ENCODE data around the gene LIMS2.

LIMS2 gene

GRCh38 chr2:127672341-127673224 lies 2.7 kb downstream of the LIMS2 start:
- Histone ChIP-seq H3K36me3 (no peaks in the 10 kb centered on the region), H3K9me3 (no peaks in the 10 kb centered on the region), H3K4me1 (no peaks in the 10 kb centered on the region), H3K27me3 (peaks cover 15% of the 10 kb centered on the region), H3K4me3 (ENCODE audit: low read depth, low read length) (no peak overlapping the region)
- TF ChIP-seq CTCF (IDR thresholded peaks at IDR 0.05; ENCODE audit: low read depth, low read length) = no peak
- DNase-seq = no peak

- peaks cover 15% of the 10 kb centered on the region for H3K27me3 ChIP-seq
- no peaks in the 10 kb centered on the region for H3K4me1 ChIP-seq
- TF ChIP-seq CTCF (IDR thresholded peaks at IDR 0.05; ENCODE audit: low read depth, low read length) = no peak
- H3K4me3 ChIP-seq (ENCODE audit: low read depth, low read length) = no peak overlapping the region
- DNase-seq = no peak
- H3K36me3 ChIP-seq = no peaks in the 10 kb centered on the region
- no peaks in the 10 kb centered on the region for H3K9me3 ChIP-seq
Observed at GRCh38 chr2:127671557-127672302, 3.6 kb downstream of the LIMS2 start.

GRCh38 chr2:127670957-127671290 lies 4.4 kb downstream of the LIMS2 start:
- Histone ChIP-seq H3K36me3 (no peaks in the 10 kb centered on the region), H3K4me1 (no peaks in the 10 kb centered on the region), H3K27me3 (peaks cover 14% of the 10 kb centered on the region), H3K4me3 (ENCODE audit: low read depth, low read length) (no peak overlapping the region), H3K9me3 (no peaks in the 10 kb centered on the region)
- no peak for DNase-seq
- no peak for TF ChIP-seq CTCF (IDR thresholded peaks at IDR 0.05; ENCODE audit: low read depth, low read length)

- H3K27me3 ChIP-seq = peaks cover 11% of the 10 kb centered on the region
- no peak for TF ChIP-seq CTCF (IDR thresholded peaks at IDR 0.05; ENCODE audit: low read depth, low read length)
- no peaks in the 10 kb centered on the region for H3K4me1 ChIP-seq
- DNase-seq = no peak
- no peaks in the 10 kb centered on the region for H3K9me3 ChIP-seq
- no peak overlapping the region for H3K4me3 ChIP-seq (ENCODE audit: low read depth, low read length)
- H3K36me3 ChIP-seq = no peaks in the 10 kb centered on the region
Observed at GRCh38 chr2:127670055-127670956, 5.0 kb downstream of the LIMS2 start.

GRCh38 chr2:127669056-127669455 lies 6.3 kb downstream of the LIMS2 start:
- Histone ChIP-seq H3K9me3 (no peaks in the 10 kb centered on the region), H3K4me1 (no peaks in the 10 kb centered on the region), H3K27me3 (peaks cover 15% of the 10 kb centered on the region), H3K4me3 (ENCODE audit: low read depth, low read length) (no peak overlapping the region), H3K36me3 (no peaks in the 10 kb centered on the region)
- no peak for TF ChIP-seq CTCF (IDR thresholded peaks at IDR 0.05; ENCODE audit: low read depth, low read length)
- no peak for DNase-seq

Data from BE2C (cell line).